22Rv1 (cell line): ENCODE measurements around the gene COLQ.

ENCODE experiments used
- H3K27ac ChIP-seq: fragments of 450-650 bp; 2 replicates; pipeline ENCODE4 v1.5.1; 2017
- ZFX ChIP-seq: fragments of 450-650 bp; IDR thresholded peaks from 2 replicates; pipeline ENCODE4 v1.6.1; 2017; ENCODE audit warnings: antibody characterized with exemption, borderline replicate concordance
- TF ChIP-seq, protein P1 (sequence below): fragments of 450-650 bp; IDR thresholded peaks from 2 replicates; pipeline ENCODE4 v1.5.1; 2017; ENCODE audit warnings: mild to moderate bottlenecking

The COLQ gene

GRCh38 chr3:15477951-15478639, 43.4 kb downstream of the COLQ start:
- H3K27ac ChIP-seq: no peak overlapping the region
- TF ChIP-seq, protein P1, sequence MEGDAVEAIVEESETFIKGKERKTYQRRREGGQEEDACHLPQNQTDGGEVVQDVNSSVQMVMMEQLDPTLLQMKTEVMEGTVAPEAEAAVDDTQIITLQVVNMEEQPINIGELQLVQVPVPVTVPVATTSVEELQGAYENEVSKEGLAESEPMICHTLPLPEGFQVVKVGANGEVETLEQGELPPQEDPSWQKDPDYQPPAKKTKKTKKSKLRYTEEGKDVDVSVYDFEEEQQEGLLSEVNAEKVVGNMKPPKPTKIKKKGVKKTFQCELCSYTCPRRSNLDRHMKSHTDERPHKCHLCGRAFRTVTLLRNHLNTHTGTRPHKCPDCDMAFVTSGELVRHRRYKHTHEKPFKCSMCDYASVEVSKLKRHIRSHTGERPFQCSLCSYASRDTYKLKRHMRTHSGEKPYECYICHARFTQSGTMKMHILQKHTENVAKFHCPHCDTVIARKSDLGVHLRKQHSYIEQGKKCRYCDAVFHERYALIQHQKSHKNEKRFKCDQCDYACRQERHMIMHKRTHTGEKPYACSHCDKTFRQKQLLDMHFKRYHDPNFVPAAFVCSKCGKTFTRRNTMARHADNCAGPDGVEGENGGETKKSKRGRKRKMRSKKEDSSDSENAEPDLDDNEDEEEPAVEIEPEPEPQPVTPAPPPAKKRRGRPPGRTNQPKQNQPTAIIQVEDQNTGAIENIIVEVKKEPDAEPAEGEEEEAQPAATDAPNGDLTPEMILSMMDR: no peak
- TF ChIP-seq ZFX: no peak

DNA sequence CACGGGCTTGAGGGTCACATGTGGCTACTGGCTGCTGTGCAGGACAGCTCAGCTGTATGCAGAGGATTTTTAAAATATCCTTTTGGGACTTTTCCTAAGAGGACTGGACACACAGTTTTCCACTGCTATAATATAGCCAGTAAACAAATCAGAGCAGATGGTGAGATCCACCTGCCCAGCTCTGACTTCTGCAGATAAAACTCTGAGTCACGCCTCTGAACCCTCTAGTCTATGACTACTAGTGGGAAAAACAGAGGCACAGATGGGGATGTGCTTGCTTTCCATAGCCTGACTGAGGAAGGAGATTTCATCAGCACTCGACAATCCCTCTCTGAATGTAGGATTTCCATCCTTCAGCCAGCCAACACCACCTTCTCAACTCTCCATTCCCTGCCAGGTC, 45.1 kb downstream of the COLQ start:
- no peak overlapping the region for H3K27ac ChIP-seq
- TF ChIP-seq, protein P1: no peak
- TF ChIP-seq ZFX: no peak

GRCh38 chr3:15475161-15475560, 46.3 kb downstream of the COLQ start:
- no peak overlapping the region for H3K27ac ChIP-seq
- TF ChIP-seq ZFX: no peak
- TF ChIP-seq, protein P1: no peak

DNA sequence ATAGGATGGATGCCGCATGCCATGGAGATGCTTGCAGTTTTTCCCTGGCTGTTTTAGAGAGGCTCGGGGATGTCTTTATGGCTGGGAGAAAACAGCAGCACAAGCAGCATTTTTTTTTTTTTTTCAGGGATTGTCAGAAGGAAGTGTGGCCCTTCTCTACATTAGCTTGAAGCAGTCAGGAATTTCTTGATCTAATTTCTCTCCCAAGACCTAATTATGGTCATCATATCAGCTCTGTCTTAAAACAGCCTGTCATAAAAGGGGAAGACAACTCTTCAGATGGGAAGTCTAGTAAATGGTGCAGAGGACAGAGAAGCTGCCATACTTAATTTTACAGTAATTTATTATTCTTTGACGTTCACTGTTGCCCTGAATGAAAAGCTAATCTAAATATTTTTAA, 49.6 kb downstream of the COLQ start:
- no peak overlapping the region for H3K27ac ChIP-seq
- TF ChIP-seq ZFX: no peak
- TF ChIP-seq, protein P1: no peak

GRCh38 chr3:15470849-15471248, 50.7 kb downstream of the COLQ start:
- no peak overlapping the region for H3K27ac ChIP-seq
- TF ChIP-seq ZFX: no peak
- TF ChIP-seq, protein P1: no peak

DNA sequence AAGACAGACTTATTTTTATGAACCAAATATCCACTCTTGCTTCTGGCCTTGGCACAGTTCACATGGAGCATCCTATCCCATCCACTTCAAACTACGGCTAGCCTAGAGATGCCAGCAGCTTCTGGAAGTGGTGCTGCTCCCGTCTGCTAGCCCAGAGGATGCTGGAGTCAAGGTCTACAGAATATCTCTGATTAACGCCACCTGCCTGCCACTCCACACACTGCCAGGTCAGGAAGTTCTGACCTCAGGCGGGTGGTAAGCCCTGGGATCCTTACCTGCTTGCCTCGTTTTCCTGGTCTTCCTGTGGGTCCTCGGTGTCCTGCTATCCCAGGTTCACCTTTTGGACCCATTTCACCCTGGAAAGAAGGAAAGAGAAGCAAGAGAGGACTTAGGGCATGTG, 51.2 kb downstream of the COLQ start:
- no peak for TF ChIP-seq ZFX
- TF ChIP-seq, protein P1: no peak
- H3K27ac ChIP-seq: no peak overlapping the region

DNA sequence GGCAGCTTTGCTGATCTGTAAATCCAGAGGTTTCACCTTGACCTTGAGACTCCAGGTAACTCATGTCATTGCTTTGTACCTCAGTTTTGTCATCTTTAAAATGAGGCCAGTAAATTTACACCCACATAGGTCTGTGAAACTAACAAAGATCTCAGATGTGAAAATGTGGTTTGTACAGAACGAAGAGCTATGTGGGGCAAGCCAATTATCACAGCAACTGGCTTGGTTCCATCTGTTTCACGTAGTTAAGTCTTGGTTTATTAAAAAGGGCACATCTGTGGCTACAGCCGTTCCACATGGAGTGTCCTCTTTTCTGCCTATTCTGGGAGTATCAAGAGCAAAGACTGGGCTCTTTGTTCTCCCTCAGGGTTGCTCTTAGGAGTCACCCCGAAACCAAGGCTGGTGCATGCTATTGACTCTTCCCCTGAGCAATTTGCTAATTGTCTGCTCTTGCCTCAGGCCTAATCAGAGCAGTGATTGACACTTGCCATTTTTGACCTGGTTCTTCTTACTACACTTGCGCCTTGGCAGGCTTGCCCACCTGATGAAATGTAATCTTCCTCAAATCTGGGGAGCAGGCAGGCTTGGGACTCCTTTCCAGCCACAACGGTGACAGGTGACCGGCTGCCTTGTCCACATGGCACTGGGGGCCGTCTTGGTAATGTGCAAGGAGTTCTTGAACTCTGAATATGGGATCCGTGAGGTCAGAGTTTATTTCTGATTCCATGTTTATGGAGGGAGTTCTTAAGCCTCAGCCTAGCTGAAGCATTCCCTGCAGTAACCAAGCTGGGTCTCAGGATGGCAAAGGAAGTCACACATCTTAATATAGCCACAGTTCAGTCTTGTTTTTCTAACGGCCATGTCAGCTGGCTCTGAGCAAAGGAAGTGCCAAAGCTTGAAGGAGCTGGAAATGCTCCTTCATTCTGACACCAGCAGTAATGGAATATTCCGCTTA, 54.0 kb downstream of the COLQ start:
- no peak overlapping the region for H3K27ac ChIP-seq
- TF ChIP-seq ZFX: no peak
- TF ChIP-seq, protein P1: no peak
